ENCODE data around the gene MROH2A.

DNA sequence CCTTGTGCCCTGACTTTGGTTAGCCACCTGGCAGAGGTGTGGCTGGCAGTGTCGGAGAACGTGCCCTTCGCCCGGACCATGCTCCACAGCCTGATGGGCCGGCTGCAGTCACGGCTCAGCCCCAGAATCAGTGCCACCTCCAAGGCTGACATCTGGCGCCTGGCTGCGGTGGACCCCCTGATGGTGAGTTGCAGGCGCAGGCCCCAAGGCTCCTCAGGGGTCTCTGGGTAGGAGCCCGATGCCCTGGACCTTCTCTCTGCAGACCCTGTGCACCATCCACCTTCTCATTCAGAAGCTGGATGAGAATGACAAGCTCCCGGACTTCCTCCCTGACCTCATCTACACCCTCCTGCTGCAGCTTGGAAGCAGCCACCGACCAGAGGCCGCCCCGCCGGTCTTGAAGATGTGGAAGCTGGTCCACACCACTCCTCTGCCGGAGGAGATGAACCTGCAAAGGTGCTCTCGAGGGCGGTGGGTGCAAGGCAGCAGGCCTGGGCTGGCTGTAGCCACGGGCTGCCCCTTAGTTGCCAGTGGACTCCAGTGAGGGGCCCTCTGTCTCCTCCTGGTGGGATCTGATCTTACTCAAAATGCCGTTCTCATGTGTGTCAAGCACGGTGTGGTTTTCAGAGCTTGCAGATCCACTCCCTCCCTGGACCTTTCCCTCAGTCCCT lies 44.1 kb downstream of the MROH2A start:
- no peak for TF ChIP-seq GATA3 (IDR thresholded peaks at IDR 0.05; ENCODE audit: low read depth, low read length)
- TF ChIP-seq GATA2 (IDR thresholded peaks at IDR 0.05; ENCODE audit: low read depth, low read length): no peak
